Embryonic facial prominence (tissue), 1 donor: Measurements from ENCODE around the gene CFAP206.
A peak's percentile ranks its signal among the peaks of the same experiment; 100 is the strongest.
"Not testable (repeated sequence)": the region's sequence is repeated elsewhere in the genome, so short reads cannot be mapped to it uniquely, and the experiment has no call there.

Source experiments
- DNase-seq: peaks from one replicate; pipeline ENCODE4 v3.0.0-alpha.2; 2016; ENCODE audit errors: extremely low spot score

Gene CFAP206

GRCh38 chr6:87420360-87420759 is 12.6 kb downstream of the CFAP206 start:
- DNase-seq = no peak

DNA sequence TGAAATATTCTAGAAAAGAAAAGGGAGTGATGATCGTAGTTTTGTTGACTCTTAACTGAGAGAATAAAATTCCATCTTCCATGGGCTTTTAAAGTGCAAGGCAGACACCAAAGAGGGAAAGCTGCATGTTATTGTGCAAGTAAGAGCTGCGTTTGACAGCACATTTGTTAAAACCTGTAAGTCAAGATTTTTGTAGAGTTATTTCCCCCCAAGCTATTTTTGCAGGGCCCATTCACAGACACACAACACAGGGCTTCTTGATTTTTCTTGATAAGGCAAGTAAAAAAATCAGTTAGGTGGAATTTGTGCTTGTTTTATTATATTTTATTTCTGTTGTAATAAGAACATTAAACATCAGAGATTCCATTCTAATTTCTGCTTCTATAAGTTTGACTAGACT is 13.8 kb downstream of the CFAP206 start:
- peak; percentile 18 for DNase-seq

DNA sequence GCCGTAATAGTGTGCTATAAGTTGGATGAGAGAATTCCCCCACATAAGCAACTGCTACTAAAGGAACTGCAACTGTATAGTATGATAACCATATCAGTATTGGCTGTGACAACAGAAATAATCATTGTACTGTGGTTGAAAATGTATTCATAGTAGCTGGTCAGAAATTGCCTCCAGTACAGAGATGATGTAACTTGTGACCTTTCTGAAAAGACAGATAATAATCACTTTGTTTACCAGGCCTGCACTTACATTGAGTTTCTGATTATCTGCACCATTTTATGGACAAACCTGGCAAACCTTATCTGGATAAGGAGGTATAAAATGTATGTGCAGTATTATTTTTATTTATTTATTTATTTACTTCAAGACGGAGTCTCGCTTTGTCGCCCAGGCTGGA is 19.0 kb downstream of the CFAP206 start:
- DNase-seq = no peak

- DNase-seq = no peak
Observed at GRCh38 chr6:87430499-87430898, 22.7 kb downstream of the CFAP206 start.

GRCh38 chr6:87431263-87431662 is 23.5 kb downstream of the CFAP206 start:
- DNase-seq = no peak

DNA sequence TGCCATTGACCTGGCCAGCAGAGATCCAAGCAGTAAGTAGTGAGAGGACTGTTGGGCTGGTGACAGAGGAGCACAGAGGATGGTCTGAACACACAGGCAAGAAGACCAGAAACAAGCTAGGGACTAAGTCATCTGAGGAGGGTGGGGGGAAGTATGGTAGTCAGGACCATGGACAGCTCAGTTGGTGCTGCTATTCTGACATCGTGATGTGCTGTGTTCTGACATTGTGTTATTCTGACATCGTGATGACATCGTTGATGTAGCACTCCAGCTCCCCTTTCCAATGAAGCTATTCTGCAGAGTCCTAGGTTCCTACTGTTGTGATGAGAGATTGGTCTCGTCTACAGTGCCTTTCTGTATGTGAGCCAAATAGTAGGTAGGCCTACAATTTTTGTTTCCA is 28.7 kb downstream of the CFAP206 start:
- DNase-seq = peak; percentile 55

DNA sequence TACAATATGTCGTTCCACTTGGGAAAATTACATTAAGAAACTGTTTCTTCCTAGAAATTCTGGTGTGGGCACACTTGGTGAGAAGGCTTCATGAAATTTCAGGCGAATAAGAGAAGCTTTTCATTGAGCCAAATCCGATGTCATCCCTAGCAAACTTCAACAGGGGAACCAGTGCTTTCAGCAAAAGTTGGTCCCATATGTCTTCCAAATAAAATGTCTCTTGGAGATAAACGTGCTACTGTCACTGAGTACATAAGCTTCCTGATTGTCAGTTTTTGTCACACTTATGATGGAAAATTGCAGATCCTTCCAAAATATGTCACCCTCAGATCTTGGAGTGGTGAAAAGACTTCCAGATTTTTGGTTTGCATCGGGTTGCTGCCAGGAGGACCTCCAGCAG is 33.9 kb downstream of the CFAP206 start:
- DNase-seq = no peak

GRCh38 chr6:87444362-87444761 is 36.6 kb downstream of the CFAP206 start:
- DNase-seq = no peak

GRCh38 chr6:87465051-87465450 is 57.3 kb downstream of the CFAP206 start:
- no peak for DNase-seq

- peak; percentile 77 for DNase-seq
Observed at GRCh38 chr6:87472525-87473418, 65.0 kb downstream of the CFAP206 start, which contains the start of gene SLC35A1. Gene SLC35A1 (plus strand): TSS chr6:87472974. CDS start chr6:87473004, 30 bp downstream.

DNA sequence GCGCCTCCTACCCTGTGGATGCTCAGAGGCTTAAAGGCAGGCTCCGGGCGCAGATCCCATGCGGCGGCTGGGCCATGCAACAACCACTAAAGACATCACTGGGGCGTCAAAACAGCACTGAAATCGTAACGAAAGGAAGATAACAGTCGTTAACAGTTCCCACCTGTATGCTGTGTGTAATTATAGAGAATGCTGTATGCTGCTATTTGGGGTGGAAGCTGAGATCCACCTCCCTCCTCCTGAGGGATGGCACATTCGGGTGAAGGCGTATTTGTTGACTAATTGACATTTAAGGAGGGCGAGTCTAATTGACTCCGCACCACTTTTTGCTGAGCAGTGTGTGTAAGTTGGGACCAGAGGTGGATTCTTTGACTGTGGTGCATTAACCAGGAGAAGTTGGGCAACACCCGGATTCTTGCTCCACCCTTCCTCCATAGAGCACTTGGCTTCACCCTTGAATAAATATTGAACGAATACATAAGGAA is 65.7 kb downstream of the CFAP206 start:
- DNase-seq = no peak

- no peak for DNase-seq
Observed at GRCh38 chr6:87481931-87482330, 74.2 kb downstream of the CFAP206 start.

GRCh38 chr6:87482366-87482765 is 74.6 kb downstream of the CFAP206 start:
- DNase-seq = no peak

- no peak for DNase-seq
Observed at GRCh38 chr6:87483929-87484328, 76.2 kb downstream of the CFAP206 start.

- no peak for DNase-seq
Observed at GRCh38 chr6:87484491-87484890, 76.7 kb downstream of the CFAP206 start.

DNA sequence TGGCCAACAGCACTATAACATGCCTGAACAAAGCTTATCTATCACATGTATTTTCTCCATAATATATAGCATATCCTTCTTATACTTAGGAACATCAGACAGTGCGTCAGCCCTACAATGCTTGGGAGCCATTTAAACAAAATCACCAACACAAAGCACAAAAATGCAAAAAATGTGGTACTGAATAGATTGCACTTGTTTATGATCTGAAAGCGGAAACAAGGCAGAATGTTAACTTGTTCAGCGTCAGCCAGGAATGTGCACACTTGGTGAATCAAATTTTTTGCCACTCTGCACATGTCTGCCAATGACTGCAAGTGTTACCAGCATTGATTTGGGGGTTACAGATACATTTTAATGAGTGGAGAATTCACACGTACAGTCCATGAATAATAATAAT is 79.8 kb downstream of the CFAP206 start:
- DNase-seq = no peak

GRCh38 chr6:87489326-87489725 is 81.6 kb downstream of the CFAP206 start:
- not testable (repeated sequence) for DNase-seq

DNA sequence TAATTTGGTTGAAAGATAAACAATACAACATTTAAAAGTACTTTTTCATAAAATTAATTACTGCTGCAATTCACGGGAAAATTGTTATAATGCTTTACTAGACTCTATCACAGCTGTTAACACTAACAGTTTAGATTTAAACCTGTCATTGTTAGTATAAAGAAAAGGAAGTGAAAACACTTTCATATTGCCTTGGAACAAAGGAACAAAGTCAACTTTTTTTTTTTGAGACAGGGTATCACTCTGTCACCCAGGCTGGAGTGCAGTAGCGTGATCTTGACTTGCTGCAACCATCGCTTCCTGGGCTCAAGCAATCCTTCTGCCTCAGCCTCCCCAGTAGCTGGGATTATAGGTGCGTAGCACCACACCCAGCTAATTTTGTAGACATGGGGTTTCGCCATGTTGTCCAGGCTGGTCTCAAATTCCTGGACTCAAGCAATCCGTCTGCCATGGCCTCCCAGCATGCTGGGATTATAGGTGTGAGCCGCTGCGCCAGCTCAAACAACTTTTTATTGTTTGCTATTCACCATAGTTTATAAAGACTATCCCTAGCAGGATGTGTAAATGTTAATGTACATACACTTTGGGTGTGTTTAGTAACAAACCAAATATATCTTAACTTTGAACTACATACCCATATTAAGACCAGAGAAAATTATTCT is 87.1 kb downstream of the CFAP206 start:
- no peak for DNase-seq

GRCh38 chr6:87498048-87498447 is 90.3 kb downstream of the CFAP206 start:
- DNase-seq = no peak

- DNase-seq = no peak
Observed at GRCh38 chr6:87501809-87502572, 94.2 kb downstream of the CFAP206 start.

- no peak for DNase-seq
Observed at GRCh38 chr6:87504441-87504840, 96.7 kb downstream of the CFAP206 start.
